Germinal center (tissue), 1 donor: ENCODE measurements around the gene ARL4D.
"Not testable (repeated sequence)": the region's sequence is repeated elsewhere in the genome, so short reads cannot be mapped to it uniquely, and the experiment has no call there.

Experiments used
- DNase-seq: peaks from one replicate; pipeline ENCODE4 v3.0.0; 2012; ENCODE audit warnings: mixed read lengths, low spot score

ARL4D gene

DNA sequence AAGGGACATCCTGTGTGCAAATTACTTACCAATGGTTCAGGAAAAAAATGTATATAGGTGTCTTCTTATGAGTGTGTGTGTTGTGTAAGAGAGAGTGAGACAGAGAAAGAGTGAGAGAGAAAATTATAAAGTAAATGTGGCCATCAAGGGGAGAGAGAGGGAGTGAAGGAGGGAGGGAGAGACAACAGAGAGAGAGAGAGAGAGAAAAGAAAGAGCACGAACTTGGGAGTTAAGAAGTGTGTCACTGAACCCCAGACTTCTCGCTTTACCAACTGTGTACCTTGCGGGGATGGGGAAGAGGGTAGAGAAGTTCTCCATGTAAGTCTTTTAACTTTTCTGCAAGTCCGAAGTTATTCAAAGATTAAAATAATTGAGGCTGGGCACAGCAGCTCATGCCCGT lies 28.8 kb upstream of the ARL4D start:
- DNase-seq: no peak

DNA sequence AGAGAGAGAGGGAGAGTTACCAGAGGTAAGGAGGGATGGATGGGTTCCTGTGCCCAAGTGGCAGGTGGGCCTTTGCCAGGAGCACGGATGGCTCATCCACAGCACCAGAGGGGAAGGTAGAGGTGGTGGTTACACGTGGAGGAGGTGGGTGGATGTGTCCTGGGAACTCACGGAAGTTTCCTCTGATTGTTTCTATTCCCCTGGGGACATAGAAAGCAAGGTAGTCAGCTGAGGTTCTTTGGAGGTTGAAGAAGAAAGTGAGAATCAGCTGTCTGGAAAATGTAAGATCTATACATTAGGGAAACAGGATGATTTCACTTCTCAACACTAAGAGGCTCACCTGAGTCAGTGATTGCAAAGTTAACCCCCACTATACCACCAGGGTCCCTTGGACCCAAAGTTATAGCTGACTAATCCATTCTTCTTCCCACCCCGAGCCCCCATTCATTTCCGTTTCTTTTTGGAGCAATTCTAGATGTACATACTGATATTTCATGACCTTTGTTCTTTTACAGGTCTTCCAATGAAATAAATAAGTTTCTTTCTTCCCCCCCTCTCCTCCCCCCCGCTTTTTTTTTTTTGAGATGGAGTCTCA lies 27.5 kb upstream of the ARL4D start:
- DNase-seq: no peak

DNA sequence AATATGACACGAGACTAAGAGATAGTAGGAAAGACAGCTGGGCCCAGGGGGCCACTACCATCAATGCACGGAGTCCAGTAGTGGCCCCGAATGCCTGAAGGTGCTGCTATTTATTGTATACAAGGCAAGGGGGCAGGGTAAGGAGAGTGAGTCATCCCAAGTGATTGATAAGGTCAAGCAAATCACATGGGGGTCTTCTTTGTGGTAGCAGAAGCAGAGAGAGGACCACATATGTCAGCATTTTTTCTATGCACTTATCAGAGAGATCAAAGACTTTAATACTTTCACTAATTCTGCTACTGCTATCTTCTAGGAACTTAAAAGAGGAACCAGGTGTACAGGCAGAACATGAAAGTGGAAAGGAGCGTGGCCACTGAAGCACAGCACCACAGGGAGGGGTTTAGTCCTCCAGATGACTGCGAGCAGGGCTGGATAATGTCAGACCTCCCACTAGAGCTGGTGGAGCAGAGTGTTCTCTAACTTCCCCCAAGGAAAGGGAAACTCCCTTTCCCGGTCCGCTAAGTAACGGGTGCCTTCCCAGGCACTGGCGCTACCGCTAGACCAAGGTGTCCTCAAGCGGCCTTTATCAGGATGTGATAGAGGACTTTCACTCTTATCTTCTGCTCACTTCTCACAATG lies 26.4 kb upstream of the ARL4D start:
- peak; percentile 53 for DNase-seq

DNA sequence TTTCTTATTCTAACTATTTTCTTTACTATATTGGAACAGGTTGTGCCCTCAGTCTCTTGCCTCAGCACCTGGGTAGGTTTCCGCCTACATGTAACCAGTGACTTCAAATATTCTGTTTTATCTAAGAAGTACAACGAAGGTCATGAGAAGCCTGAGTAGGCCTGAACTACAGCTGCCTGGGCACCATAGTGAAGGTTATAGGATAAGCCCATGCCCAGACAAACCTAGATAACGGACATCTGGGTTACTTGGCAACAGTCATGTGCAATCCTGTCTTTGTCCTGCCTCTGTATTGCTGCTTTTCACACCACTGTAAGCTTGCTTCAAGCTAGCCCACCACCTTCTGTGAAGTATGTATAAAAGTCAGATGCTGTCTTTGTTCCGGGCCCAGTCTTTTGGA lies 25.4 kb upstream of the ARL4D start:
- no peak for DNase-seq

DNA sequence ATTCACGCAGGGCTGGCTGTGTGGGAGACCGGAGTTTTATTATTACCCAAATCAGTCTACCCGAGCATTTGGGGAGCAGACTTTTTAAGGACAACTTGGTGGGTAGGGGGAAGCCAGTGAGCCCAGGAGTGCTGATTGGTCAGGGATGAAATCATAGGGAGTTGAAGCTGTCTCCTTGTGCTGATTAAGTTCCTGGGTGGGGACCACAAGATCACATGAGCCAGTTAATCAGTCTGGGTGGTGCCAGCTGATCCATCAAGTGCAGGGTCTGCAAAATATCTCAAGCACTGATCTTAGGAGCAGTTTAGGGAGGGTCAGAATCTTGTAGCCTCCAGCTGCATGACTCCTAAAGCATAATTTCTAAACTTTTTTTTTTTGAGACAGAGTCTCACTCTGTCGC lies 22.9 kb upstream of the ARL4D start:
- DNase-seq: not testable (repeated sequence)

DNA sequence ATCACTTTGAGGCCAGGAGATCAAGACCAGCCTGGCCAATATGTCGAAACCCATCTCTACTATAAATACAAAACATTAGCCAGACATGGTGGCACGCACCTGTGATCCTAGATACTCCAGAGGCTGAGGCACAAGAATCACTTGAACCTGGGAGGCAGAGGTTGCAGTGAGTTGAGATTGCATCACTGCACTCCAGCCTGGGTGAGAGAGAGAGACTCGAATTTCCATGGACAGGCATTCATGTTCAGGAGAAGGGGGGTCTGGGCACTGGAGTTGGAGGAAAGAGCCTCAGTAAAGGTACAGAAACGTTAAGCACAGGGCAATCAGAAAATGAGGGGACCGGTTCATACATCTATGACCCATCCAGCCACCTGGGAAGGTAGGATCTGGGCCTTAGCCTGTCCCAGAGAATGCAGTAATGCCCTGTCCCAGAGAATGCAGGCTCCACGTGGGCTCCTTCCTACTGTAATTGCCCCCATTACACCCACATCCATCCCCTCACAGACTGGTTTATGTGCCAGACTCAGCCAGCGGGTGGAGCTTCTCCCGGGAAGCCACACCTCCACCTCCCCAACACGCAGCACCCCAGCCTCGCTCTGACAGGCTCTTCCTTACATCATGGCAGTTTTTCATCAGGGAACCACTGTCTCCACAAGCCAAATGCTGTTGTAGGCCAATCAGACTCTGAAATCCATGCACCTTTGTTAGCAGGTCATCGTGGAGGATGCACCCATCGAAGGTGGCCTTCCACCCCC lies 21.6 kb upstream of the ARL4D start:
- DNase-seq: no peak

DNA sequence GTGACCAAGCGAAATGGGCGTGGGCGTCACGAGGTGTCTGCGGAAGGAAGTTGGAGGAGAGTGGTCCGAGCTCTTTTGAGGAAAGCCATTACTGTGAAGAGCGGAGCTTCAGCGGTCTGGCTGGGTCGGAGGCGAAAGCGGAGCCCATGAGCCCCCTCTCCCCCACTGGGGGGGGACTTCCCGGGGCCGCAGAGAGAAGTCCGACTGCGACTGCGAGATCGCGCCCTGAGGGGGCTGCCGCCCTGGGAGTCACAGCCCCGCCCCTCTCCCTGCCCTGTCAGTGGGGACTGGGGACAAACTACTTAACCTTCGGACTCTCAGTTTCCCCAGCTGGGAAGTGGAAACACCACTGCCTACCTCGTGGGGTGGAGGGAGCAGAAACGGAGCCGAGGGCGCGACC lies 20.0 kb upstream of the ARL4D start:
- no peak for DNase-seq

DNA sequence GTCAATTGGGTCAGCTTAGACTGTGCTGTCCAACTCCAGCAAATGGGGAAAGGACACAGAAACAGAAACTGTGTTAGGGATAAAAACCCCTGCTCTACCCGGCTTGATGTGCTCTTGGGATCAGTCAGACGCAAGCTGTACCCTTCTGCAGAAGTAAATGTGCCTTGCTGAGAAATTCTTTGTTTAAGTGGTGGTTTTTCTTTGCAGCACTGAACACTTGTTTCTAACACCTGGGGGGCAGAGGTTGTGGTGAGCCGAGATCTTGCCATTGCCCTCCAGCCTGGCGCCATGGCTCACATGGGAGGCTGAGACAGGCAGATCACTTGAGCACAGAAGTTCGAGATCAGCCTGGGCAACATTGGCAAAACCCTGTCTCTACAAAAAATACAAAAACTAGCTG lies 18.5 kb upstream of the ARL4D start:
- no peak for DNase-seq

DNA sequence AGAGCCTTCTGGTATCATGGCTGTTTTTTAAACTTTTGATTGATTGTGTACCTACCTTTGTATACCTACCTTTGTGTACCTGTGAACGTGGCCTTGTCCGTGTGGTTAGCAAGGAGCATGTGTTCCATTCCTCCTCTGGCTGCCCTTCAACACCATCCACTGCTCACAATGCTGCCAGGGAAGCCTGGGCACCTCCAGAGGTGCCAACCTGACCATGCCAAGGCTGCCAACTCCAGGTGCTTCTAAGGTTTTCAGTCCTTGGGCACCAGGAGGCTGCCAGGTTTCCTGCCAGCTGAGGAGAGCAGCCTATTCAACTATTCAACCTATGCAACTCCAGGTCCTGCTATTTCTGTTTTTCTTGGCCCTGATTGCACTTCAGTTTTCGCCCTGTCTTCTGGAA lies 17.6 kb upstream of the ARL4D start:
- no peak for DNase-seq

DNA sequence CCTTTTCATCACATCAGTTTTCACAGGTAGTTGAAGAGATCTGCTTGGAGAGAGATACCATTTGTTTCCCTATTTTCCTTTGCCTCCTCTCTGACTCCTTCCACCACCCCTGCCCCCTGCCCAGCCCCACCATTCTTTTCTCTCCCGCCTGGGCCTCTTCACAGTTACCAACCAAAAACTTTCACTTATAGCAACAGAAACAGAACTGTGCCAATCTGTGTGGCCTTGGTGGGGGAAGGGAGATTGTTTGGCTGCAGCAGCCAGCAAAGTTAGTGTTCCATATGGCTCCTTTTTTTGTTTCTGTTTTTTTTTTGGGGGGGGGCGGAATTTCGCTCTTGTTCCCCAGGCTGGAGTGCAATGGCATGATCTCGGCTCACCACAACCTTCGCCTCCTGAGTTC lies 17.2 kb upstream of the ARL4D start:
- no peak for DNase-seq

DNA sequence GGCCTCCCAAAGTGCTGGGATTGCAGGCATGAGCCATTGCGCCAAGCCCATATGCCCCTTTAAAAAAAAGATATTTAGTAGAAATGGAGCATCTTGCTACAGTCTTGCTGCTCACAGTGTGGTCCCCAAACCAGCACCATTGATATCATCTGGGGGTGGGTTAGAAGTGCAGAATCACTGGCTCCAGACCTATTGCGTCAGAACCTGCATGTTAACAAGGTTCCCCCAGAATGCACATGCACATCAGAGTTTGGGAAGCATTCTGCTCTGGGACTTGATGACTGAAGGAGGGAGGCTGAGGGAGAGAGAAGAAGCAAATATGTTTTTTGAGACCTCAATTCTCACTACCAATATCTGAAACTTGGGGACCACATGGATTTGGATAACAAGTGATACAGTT lies 16.0 kb upstream of the ARL4D start:
- DNase-seq: no peak

DNA sequence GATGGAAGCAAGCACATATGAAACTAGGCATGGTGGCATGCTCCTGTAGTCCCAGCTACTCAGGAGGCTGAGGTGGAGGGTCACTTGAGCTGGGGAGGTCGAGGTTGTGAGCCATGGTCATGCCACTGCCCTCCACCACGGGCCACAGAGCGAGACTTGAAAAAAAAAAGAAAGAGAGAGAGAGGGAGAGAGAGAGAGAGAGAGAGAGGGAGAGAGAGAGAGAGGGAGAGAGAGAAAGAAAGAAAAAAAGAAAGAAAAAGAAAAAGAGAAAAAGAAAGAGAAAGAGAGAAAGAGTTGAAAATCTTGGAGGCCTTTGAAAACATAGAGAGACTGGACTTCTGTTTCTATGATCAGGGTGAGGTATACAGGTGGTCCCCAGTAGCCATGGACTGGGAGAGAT lies 15.4 kb upstream of the ARL4D start:
- DNase-seq: no peak

DNA sequence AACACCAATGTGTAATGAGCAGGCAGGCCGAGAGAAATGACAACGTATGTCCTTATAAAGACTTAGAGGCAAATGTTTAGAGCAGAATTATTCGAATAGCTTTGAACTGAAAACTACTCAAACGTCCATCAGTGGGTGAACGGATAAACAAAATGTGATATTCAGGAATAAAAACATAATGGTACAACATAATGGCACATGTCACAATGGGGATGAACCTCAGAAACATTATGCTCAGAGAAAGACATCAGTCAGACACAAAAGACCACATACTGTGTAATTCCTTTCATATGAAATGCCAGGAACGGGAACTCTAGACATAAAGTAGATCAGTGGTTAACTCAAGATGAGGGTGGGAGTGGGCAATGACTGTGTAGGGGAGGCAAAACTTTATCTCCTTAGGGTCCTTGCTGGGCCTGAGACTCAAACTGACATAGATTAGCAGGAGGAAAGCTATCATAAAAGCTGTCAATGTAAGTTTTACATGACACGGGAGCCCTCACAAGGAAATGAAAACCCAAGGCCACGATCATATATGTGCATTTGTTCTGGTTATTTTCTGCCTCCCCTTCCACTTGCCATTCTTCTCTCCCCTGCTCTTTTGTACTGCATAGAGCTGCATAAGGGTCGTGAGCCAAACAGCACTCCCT lies 14.8 kb upstream of the ARL4D start:
- no peak for DNase-seq

DNA sequence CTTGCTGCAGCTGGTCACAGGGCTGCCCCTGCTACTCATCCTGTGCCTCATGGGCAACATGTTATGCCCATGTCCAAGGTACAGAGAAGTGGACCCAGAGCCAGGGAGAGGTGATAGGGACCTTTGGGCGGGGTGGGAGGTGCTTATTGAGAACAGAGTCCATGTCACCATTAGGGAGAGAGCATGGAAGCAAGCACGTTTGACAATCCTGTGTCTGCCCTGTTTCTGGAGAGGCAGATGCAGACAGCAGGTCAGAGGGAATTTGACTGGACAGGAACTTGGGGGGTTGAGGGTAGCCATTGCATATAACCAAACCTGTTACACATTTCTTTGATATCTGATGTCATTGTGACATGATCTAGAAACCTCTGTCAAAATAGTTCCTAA lies 14.3 kb upstream of the ARL4D start:
- no peak for DNase-seq

DNA sequence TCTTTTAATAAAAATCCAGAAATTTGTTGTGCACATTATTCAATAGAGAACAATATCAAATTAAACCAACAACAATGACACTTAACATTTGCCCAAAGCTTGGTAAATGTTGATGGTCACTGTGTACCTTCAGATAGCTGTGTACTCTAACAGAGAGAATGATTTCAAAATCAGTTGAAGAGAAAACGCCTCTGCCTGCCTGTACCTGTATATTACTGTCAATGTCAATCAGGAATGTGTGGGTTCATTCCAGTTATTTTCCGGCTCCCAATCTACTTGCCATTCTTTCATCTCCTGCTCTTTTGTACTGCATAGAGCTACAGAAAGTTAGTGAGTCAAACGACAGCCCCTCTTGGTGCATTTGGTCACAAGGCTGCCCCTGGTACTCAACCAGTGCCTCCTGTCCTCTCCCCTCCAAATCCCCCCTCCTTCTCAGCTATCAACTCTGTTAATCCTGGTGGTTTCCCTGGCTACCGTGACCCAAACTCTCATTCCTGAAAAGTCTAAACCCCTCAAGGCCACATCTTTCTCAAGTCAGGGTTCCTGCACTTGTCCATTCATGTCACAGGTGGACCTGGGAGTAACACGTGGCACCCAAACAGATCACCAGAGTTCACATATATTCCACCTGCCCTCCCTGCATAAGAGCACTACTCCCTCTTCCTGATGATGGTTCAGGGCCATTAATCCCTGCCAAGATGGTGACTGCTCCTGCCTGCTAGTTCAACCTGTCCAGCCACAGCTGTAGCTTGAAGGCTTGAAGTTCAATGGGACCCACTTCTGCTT lies 13.6 kb upstream of the ARL4D start:
- no peak for DNase-seq

DNA sequence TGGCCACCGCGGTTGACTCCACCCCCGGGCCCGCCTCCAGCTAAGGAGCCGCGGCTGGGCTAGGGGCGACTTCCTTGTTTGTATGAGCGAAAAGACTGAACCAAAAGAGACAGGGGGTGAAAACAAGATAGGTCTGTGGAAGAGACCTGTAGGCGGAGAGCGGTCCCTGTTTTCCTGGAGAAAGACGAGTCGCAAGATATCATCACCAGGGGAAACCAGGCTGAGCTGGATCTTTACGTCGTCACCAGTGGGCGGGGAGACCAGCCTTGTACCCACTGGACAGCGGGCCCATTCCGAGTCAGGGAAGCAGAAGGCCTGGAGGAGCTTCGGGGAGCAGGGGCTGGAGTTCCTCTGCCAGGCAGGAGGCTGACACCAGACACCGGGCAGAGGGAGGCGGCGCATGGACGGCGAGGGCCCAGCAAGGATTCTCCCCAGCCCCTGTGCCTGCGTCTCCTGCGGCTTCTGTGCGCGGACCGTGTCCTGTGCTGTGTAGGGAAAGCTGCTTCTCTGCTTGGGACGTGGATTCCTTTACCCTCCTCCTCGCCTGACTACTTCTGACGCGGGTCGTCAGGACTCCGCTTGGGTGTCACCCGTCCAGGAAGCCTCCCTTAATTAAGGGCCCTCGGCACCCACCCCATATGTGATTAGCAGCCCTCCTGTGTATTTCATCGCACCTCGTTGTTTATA lies 10.3 kb upstream of the ARL4D start:
- DNase-seq: peak; percentile 88

DNA sequence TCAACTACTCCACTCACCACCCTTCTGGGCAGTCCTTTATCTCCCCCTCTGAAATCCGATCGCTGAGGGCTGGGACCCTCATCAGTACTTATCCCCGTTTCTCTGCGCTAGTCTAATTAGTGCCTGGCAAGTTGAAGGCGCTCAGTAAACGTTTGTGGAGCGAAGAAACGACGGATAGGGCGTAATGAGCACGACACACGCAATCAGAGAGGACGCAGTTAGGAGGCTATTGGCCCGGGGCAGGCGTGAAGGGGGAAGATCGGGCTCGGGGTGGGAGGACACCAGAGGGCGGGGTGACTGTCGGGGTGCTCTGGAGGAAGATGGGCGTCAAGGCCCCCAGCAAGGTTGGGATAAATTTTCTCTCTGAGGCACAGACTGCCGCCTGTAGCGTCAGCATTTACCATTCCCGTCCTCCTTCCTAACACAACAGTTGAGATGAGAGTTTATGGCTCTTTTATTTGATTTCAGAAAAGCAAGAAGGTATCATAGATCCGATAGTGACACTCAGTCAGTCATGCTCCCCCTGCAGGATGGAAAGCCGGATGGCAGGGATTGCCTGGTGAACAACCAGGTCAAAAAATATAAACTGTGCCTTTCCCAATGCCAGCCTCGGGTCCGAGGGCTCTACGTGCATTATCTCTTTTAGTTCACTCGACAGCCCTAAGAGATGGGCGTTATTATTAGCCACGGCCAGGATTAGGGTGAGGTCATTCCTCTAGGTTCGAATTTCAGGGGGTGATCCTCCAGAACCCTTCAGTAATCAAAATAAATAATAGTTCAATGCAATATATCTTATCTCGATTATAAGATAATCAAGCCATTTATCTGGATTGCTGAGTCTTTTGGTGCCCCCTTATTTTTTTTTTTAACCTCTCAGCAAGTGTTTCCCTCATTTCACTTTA lies 9.5 kb upstream of the ARL4D start:
- peak; percentile 73 for DNase-seq

DNA sequence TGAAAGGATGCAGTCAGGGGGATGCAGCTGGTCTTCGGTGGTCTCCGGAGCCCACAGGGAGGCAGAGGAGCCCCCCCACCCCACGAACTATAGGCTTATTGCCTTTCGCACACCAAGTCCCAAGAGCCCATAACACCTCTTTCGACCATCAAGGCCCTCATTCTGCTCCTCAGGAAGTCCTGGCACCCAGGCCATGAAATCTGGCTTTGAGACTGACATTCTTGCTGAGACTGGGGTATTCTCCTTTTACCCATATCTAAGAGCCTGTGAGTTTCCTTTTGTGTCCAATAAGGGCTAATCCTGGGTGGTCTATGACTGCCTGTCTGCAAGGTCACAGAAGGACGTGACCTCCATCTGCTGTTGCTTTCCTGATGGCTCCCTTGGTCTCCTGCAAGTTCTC lies 6.4 kb upstream of the ARL4D start:
- DNase-seq: no peak

DNA sequence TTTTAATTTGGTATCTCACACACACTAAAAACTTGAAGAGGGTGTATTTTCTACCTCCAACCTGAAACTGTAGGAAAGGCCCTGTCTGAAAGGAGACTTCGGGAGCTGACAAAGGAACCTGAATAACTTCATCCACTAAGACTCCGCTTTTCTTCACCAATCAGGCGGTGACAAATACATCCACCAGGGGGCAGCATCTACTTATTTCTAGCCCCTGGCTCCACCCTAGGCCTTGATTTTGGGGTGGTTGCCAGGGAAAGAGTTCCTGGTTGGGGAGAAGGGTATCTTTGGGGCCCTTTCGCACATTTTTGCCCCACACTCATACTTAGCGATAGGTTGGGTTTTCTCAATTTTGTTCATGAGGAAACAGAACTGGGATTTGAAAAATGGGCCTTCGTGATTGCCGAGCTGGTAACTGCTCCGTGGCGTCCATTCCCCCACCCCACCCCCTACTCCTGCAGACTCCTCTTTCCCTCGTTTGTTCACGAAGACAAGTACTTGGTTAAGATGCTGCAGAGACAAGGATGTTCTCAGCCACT lies 4.8 kb upstream of the ARL4D start:
- DNase-seq: peak; percentile 86

DNA sequence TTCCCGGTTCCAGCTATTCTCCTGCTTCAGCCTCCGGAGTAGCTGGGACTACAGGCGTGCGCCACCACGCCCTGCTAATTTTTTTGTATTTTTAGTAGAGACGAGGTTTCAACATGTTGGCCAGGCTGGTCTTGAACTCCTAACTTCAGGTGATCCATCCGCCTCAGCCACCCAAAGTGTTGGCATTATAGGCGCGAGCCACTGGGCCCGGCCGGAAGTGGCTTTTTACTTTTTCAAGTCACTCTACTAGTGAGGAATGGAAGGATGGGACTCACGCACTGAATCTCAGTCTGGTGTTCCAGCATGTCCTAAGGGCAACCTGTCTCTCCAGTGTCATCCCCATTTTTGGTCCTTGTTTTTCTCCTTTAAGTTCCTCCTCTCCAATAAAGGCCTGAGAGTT lies 4.1 kb upstream of the ARL4D start:
- DNase-seq: not testable (repeated sequence)
